Loucy (cell line): ENCODE results near the gene ZNRF2.

Experiments
- CTCF ChIP-seq: fragments of 200-600 bp; sonication (generic); conservative IDR thresholded peaks from 2 replicates; pipeline ENCODE4 v1.5.1; 2014; ENCODE audit warnings: mild to moderate bottlenecking, antibody characterized with exemption, low read length
- EZH2phosphoT487 ChIP-seq: fragments of 200-600 bp; IDR thresholded peaks from 2 replicates; pipeline ENCODE4 v1.6.1; 2018; ENCODE audit warnings: antibody characterized with exemption, mild to moderate bottlenecking, moderate library complexity, borderline replicate concordance

GRCh38 chr7:30365621-30366020 is 81.2 kb downstream of the ZNRF2 start:
- TF ChIP-seq CTCF (no peak), EZH2phosphoT487 (no peak)
